Measurements from ENCODE around the gene NMU.

DNA sequence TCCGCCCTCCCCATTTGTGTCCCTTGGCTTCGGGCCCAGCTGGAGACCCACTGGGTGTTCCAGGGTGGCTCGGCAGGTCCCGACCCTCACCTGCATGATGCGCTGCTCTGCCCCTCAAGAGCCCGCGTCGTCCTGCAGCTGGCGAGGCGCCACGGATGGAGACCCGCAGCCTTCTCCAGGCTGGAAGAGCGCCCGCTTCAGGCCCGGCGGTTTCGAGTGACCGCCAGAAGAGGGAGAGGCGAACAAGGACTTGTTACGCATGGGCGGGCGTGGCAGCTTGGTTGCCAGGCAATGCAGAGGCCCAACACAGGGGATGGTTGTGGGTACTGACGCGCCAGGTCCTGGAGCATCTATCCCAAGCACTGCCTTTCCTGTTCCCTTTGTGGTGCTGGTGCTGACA lies 44.1 kb downstream of the NMU start, which contains the start of gene PDCL2:
- TF ChIP-seq, protein P1, sequence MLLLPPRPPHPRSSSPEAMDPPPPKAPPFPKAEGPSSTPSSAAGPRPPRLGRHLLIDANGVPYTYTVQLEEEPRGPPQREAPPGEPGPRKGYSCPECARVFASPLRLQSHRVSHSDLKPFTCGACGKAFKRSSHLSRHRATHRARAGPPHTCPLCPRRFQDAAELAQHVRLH (tag by site-specific recombination; IDR thresholded peaks at IDR 0.05), result no peak
- TF ChIP-seq, protein P2, sequence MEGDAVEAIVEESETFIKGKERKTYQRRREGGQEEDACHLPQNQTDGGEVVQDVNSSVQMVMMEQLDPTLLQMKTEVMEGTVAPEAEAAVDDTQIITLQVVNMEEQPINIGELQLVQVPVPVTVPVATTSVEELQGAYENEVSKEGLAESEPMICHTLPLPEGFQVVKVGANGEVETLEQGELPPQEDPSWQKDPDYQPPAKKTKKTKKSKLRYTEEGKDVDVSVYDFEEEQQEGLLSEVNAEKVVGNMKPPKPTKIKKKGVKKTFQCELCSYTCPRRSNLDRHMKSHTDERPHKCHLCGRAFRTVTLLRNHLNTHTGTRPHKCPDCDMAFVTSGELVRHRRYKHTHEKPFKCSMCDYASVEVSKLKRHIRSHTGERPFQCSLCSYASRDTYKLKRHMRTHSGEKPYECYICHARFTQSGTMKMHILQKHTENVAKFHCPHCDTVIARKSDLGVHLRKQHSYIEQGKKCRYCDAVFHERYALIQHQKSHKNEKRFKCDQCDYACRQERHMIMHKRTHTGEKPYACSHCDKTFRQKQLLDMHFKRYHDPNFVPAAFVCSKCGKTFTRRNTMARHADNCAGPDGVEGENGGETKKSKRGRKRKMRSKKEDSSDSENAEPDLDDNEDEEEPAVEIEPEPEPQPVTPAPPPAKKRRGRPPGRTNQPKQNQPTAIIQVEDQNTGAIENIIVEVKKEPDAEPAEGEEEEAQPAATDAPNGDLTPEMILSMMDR (tag by site-specific recombination; IDR thresholded peaks at IDR 0.05), result no peak
- TF ChIP-seq, protein P3, sequence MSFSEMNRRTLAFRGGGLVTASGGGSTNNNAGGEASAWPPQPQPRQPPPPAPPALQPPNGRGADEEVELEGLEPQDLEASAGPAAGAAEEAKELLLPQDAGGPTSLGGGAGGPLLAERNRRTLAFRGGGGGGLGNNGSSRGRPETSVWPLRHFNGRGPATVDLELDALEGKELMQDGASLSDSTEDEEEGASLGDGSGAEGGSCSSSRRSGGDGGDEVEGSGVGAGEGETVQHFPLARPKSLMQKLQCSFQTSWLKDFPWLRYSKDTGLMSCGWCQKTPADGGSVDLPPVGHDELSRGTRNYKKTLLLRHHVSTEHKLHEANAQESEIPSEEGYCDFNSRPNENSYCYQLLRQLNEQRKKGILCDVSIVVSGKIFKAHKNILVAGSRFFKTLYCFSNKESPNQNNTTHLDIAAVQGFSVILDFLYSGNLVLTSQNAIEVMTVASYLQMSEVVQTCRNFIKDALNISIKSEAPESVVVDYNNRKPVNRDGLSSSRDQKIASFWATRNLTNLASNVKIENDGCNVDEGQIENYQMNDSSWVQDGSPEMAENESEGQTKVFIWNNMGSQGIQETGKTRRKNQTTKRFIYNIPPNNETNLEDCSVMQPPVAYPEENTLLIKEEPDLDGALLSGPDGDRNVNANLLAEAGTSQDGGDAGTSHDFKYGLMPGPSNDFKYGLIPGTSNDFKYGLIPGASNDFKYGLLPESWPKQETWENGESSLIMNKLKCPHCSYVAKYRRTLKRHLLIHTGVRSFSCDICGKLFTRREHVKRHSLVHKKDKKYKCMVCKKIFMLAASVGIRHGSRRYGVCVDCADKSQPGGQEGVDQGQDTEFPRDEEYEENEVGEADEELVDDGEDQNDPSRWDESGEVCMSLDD (tag by site-specific recombination; IDR thresholded peaks at IDR 0.05), result no peak
- no peak for TF ChIP-seq ZNF837 (tag by site-specific recombination; IDR thresholded peaks at IDR 0.05)
- no peak for TF ChIP-seq MEIS1 (CRISPR knock-in tag; IDR thresholded peaks at IDR 0.05; ENCODE audit: borderline replicate concordance)
- TF ChIP-seq, protein P4, sequence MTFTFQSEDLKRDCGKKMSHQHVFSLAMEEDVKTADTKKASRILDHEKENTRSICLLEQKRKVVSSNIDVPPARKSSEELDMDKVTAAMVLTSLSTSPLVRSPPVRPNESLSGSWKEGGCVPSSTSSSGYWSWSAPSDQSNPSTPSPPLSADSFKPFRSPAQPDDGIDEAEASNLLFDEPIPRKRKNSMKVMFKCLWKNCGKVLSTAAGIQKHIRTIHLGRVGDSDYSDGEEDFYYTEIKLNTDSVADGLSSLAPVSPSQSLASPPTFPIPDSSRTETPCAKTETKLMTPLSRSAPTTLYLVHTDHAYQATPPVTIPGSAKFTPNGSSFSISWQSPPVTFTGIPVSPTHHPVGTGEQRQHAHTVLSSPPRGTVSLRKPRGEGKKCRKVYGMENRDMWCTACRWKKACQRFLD (tag by site-specific recombination; IDR thresholded peaks at IDR 0.05), result no peak
- no peak for TF ChIP-seq KLF9 (tag by site-specific recombination; IDR thresholded peaks at IDR 0.05; ENCODE audit: low read depth)
- no peak for TF ChIP-seq ZNF501 (tag by site-specific recombination; IDR thresholded peaks at IDR 0.05)
- no peak for TF ChIP-seq ZNF654 (tag by site-specific recombination; IDR thresholded peaks at IDR 0.05; ENCODE audit: low read depth)
